DMS 273 (cell line): ENCODE data around the gene GIPC3.
"Not testable (repeated sequence)": the region's sequence is repeated elsewhere in the genome, so short reads cannot be mapped to it uniquely, and the experiment has no call there.

Source experiments
- DNase-seq: peaks from one replicate; lab custom pipeline; 2025; ENCODE audit not compliant: unreplicated experiment; lab: John Stamatoyannopoulos, UW

Gene GIPC3

GRCh38 chr19:3550947-3551791 lies 34.1 kb upstream of the GIPC3 start:
- DNase-seq: no peak

GRCh38 chr19:3551792-3552095 lies 33.5 kb upstream of the GIPC3 start:
- no peak for DNase-seq

GRCh38 chr19:3554254-3555083 lies 30.8 kb upstream of the GIPC3 start:
- DNase-seq: no peak

- DNase-seq: no peak
Observed at GRCh38 chr19:3555653-3556422, 29.4 kb upstream of the GIPC3 start.

GRCh38 chr19:3556423-3556977 lies 28.8 kb upstream of the GIPC3 start:
- DNase-seq: peak; percentile 46

GRCh38 chr19:3556978-3557460 lies 28.3 kb upstream of the GIPC3 start:
- DNase-seq: peak; percentile 85

GRCh38 chr19:3557461-3558248 lies 27.6 kb upstream of the GIPC3 start, which contains the start of gene MFSD12:
TSS of gene MFSD12 (minus strand) at chr19:3557586. CDS start at chr19:3557403, 183 bp downstream.
- peak; percentile 98 for DNase-seq

- DNase-seq: no peak
Observed at GRCh38 chr19:3563709-3564524, 21.4 kb upstream of the GIPC3 start.

- no peak for DNase-seq
Observed at GRCh38 chr19:3565139-3565538, 20.1 kb upstream of the GIPC3 start.

- DNase-seq: not testable (repeated sequence)
Observed at GRCh38 chr19:3570042-3570441, 15.2 kb upstream of the GIPC3 start.

- DNase-seq: no peak
Observed at GRCh38 chr19:3570606-3571011, 14.7 kb upstream of the GIPC3 start.

GRCh38 chr19:3572132-3572854 lies 13.0 kb upstream of the GIPC3 start:
- DNase-seq: peak; percentile 100

GRCh38 chr19:3572855-3573161 lies 12.5 kb upstream of the GIPC3 start, which contains the start of gene HMG20B:
TSS of gene HMG20B (plus strand) at chr19:3572944. CDS start at chr19:3573310, 366 bp downstream.
- no peak for DNase-seq

GRCh38 chr19:3573162-3573857 lies 12.0 kb upstream of the GIPC3 start:
- peak; percentile 53 for DNase-seq

GRCh38 chr19:3573858-3574637 lies 11.2 kb upstream of the GIPC3 start:
- peak; percentile 96 for DNase-seq

GRCh38 chr19:3575260-3575741 lies 10.0 kb upstream of the GIPC3 start:
- DNase-seq: no peak
